GM18951 (cell line): ENCODE data around the gene NPHS1.

Experiments used
- POLR2A ChIP-seq: IDR thresholded peaks from 4 replicates; pipeline ENCODE4 v1.6.1; 2011; ENCODE audit warnings: mild to moderate bottlenecking; ENCODE audit not compliant: insufficient read length, insufficient read depth; ENCODE audit errors: extremely low read depth
- in situ Hi-C: fragments of 300-500 bp; cut with MboI; formaldehyde crosslinking; loops from one replicate; pipeline ENCODE4 v1.12.0; 2022; ENCODE audit warnings: low sequenced_read_pairs, mixed read lengths, inconsistent platforms; ENCODE audit not compliant: unreplicated experiment

Gene NPHS1

DNA sequence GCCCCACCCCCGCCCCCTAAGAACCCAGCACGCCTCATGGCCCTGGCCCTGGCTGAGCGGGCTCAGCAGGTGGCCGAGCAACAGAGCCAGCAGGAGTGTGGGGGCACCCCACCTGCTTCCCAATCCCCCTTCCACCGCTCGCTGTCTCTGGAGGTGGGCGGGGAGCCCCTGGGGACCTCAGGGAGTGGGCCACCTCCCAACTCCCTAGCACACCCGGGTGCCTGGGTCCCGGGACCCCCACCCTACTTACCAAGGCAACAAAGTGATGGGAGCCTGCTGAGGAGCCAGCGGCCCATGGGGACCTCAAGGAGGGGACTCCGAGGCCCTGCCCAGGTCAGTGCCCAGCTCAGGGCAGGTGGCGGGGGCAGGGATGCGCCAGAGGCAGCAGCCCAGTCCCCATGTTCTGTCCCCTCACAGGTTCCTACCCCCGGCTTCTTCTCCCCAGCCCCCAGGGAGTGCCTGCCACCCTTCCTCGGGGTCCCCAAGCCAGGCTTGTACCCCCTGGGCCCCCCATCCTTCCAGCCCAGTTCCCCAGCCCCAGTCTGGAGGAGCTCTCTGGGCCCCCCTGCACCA is 65.0 kb downstream of the NPHS1 start:
- in situ Hi-C loops: no loop called here
- no peak for TF ChIP-seq POLR2A

DNA sequence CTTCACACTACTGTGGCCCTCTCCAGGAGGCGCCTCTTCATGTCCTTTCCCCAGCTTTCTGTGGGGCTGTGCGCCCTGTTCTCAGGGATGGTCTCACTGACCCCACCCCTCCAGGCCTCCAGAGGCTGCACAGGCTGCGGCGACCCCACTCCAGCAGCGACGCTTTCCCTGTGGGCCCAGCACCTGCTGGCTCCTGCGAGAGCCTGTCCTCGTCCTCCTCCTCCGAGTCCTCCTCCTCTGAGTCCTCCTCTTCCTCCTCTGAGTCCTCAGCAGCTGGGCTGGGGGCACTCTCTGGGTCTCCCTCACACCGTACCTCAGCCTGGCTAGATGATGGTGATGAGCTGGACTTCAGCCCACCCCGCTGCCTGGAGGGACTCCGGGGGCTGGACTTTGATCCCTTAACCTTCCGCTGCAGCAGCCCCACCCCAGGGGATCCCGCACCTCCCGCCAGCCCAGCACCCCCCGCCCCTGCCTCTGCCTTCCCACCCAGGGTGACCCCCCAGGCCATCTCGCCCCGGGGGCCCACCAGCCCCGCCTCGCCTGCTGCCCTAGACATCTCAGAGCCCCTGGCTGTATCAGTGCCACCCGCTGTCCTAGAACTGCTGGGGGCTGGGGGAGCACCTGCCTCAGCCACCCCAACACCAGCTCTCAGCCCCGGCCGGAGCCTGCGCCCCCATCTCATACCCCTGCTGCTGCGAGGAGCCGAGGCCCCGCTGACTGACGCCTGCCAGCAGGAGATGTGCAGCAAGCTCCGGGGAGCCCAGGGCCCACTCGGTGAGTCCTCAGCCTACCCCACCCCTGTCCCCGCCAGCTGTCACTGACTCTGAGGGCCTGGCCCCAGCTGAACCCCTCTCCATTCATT is 65.8 kb downstream of the NPHS1 start:
- no peak for TF ChIP-seq POLR2A
- in situ Hi-C loops: no loop called here

DNA sequence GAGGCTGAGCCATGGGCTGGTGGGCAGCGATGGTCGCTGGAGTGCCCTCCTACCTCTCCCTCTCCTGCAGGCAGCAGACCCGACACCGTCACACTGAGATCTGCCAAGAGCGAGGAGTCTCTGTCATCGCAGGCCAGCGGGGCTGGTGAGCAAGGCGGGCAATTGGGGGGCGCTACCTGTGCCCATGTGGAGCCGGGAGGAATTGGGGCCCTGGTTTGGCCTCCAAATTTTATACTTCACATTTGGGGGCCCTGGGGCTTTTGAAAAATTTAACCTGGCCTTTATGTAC is 67.0 kb downstream of the NPHS1 start:
- TF ChIP-seq POLR2A: no peak
- in situ Hi-C loops: no loop called here

DNA sequence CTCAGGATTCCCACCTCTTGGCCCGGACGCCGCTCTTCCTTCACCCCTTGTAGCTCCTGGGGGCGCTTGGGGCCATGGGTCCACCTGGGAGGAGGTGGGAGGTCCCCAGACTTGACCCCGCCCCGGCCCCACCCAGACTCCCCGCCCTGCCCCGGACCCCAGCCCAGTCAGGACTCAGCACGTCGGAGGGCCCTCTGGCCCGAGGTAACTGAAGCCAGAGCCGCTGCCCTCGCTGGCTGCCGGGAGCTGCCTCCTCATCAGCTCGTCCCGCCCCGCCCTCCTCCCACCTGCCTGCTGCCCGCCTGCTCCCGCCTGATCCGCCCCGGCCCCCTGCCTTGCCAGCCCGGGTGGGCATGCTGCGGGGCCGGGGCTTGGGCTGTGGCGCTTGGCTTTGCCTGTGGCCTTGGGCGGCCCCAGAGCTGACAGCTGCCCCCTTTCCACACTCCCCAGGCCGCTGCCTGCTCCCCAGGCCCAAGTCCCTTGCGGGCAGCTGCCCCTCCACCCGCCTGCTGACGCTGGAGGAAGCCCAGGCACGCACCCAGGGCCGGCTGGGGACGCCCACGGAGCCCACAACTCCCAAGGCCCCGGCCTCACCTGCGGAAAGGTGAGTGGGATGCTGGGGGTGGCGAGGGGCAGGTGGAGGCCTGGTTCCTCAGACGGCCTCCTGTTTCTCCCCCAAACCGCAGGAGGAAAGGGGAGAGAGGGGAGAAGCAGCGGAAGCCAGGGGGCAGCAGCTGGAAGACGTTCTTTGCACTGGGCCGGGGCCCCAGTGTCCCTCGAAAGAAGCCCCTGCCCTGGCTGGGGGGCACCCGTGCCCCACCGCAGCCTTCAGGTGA is 67.6 kb downstream of the NPHS1 start:
- TF ChIP-seq POLR2A: no peak
- in situ Hi-C loops: no loop called here

DNA sequence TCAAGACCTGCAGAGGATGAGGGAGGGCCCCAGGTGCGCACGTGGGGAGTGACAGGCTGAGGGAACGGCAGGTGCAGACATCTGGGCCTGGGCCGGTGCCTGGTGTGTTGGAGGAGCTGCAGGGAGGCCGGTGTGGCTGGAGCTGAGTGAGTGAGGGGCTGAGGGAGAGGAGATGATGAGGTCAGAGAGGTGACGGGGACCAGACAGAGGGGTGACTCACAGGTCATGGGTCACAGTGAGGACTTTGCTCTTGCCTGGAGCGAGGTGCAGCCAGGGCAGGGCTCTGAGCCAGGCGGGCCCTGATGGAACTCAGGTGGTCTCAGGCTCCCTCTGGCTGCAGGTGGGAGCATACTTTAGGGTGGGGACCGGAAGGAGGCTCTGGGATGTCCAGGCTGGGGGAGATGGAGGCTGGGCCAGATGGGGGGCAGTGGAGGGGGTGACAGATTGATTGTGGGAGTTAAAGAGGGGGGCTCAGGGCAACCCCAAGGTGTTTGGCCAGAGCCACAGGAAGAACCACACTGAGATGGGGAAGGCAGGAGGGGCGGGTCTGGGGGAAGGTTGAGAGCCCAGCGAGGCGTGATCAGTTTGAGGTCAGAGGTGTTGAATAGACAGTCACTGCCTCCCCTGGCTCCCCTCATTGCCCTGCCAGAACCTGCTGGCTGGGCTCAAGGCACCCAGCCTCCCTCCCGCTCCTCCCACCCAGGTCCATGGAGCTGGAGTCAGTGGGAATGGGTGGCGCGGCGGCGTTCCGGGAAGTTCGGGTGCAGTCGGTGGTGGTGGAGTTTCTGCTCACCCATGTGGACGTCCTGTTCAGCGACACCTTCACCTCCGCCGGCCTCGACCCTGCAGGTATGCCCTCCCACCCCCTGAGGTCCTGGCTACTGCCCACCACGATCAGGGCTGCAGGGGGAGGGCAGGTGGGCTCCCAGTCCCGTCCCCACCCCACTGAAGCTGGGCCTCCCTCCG is 68.6 kb downstream of the NPHS1 start:
- no peak for TF ChIP-seq POLR2A
- in situ Hi-C loops: no loop called here

DNA sequence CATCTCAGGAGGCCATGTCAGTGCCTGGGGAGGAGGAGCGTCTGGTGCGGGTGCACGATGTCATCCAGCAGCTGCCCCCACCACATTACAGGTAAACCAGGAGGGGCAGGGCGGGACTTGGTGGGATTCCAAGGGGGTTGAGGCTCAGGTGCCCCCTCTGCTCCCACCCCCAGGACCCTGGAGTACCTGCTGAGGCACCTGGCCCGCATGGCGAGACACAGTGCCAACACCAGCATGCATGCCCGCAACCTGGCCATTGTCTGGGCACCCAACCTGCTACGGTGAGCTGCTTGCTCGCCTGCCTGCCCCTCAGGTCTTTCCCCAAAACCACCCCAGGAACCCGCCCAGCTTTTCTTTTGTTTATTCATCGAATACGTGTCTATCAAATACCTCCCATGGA is 69.7 kb downstream of the NPHS1 start:
- in situ Hi-C loops: no loop called here
- TF ChIP-seq POLR2A: no peak

DNA sequence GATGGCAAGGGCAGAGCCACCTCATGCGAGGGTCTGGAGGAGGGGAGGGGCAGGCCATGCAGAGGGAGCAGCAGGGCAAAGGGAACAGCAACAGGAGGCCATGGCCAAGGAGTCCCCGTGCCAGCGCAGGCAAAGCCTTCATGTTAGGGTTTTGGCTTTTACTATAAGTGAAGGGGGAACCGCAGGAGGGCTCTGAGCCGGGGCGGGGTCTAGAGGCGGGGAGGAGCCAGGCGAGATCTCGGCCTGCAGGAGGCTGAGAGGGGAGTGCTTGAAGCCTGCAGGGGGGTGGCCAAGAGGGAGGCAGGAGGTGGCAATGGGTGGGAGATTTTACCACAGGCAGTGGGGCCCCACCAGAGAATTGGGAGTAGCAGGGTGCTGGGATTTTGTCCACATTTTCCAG is 70.7 kb downstream of the NPHS1 start:
- no peak for TF ChIP-seq POLR2A
- in situ Hi-C loops: no loop called here

DNA sequence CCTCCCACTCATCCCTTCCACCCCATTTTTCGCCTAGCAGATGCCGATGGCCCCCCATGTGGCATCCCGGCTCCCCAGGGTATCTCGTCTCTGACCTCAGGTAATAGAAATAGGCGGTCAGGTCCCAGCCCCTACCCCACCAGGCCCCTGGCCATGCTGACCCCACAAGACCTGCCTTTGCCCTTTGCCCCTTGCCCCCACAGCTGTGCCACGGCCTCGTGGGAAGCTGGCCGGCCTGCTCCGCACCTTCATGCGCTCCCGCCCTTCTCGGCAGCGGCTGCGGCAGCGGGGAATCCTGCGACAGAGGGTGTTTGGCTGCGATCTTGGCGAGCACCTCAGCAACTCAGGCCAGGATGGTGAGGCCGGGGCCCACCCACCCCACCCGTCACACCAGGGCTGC is 71.6 kb downstream of the NPHS1 start:
- in situ Hi-C loops: no loop called here
- no peak for TF ChIP-seq POLR2A

DNA sequence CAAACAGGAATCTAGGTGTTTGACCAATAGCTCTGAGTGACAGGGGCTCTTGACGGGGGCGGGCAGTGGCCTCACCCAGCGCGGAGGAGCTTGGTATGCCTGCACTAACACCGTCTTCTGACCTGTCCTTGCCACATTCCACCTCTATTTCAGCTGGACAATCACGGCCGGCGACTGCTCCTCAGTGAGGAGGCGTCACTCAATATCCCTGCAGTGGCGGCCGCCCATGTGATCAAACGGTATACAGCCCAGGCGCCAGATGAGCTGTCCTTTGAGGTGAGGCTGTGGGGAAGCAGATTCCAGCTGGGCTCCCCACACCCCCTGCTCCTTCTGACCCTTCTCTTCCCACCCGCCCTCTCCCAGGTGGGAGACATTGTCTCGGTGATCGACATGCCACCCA is 72.2 kb downstream of the NPHS1 start:
- in situ Hi-C loops: no loop called here
- TF ChIP-seq POLR2A: no peak

DNA sequence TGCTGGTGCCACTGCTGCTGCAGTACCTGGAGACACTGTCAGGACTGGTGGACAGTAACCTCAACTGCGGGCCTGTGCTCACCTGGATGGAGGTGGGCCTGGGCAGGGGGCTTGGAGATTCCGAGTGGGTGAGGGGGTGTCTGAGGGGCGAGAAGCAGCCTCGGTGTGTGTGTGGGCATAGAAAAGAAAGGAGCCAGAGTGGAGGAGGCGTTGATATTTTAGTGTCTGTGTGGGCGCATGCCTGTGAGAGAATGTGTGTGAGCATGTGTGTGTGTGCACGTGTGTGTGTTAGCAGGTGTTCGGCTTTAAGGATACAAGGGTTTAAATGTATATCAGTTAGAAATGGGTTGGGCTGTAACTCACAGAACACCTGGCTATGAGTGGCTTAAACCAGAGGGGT is 73.3 kb downstream of the NPHS1 start:
- TF ChIP-seq POLR2A: no peak
- in situ Hi-C loops: no loop called here

DNA sequence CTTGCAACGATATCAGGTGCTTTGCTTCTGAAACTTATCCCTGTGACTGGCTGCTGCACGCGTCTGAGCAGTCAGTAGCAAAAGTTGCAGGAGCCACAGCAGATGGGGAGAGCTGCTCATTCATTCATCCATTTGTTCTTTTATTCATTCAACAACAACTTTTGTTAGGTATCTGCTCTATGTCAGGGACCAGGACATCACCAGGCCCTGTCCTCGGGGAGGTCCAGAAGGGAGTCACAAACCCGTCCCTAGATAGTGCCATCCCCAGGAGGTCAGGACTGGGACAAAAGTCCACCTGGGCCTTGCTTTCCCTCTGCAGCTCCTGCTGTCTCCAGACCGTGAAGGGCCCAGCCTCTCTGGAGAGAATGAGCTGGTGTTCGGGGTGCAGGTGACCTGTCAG is 74.3 kb downstream of the NPHS1 start:
- no peak for TF ChIP-seq POLR2A
- in situ Hi-C loops: no loop called here

DNA sequence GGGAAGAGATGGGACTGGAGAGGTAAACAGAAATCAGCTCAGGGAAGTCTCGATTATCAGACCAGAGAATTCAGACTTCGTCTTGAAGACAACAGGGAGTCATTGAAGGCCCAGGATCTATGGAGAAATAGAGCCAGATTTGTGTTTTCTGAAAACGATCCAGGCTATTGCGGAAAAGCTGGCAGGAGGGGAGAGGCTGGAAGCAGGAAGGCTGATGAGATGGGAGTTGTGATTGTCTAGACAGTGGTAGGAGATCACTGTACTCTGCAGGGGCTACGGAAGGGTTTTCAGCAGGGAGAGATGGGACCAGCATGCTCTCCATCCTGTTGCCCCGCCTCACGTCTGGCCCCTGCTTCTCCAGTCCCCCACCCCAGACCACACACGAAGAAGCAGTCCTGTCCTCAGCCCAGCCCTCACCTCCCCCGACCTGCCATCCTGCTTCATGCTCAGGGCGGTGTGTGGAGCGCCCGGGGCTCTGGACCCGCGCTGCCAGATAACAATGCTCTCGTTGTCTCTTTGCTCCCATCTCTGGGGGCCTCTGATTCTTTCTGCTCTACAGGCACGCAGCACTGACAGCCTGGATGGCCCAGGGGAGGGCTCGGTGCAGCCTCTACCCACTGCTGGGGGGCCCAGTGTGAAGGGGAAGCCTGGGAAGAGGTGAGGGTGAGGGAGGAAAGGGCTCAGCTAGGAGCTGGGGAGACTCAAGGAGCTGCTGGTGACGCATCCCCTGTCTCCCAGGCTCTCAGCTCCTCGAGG is 75.0 kb downstream of the NPHS1 start:
- TF ChIP-seq POLR2A: no peak
- in situ Hi-C loops: no loop called here
